ENCODE measurements around the gene WHRN.

Gene WHRN

DNA sequence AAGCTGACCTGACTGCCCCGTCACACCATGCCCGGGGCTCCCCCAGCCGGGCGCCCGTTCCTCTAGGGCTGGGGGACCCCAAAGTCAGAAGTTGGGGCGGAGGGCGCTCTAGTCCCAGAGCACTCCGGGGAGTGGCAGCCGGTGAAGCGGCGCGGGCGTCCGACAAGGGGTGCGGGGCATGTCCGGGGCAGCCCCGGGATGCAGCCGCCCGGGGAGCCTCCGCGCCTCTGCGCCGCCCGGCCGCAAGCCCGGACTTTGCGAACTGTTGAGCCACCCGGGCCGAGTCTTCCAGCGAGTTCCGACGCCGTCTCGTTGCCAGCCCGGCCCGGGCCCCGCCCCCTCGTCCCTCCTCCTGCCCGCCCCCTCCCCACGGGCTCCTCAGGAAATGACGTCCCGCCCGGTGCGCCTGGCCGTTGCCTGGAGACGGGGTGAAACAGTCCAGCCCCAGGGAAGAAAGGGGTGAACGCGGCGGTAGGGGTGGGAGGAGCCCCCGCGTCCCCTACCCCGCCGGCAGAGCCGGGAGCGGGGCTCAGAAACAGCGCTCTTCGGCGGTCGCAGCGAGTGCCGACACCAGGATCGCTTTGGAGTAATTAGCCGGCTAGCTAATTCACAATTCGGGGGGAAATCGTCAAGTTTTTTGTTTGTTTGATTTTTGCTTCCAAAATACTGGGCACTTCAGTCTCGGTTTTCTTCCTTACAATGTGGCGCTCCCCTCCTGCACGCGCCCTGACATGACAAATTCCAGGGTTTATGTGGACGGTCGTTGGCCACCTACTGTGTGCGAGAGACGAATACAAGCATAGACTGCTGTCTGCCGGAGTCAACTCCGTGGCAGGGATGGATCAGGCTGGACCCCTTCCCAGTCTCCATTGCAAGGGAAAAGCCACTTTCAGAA, at the start of gene WHRN:
WHRN (minus strand) TSS at position 287 of the 895 bp plus-strand sequence. CDS start 672 bp downstream, outside the sequence.
- peak; percentile 68 for DNase-seq

- DNase-seq = no peak
Measured at GRCh38 chr9:114553202-114553601, 47.9 kb upstream of the WHRN start.

DNA sequence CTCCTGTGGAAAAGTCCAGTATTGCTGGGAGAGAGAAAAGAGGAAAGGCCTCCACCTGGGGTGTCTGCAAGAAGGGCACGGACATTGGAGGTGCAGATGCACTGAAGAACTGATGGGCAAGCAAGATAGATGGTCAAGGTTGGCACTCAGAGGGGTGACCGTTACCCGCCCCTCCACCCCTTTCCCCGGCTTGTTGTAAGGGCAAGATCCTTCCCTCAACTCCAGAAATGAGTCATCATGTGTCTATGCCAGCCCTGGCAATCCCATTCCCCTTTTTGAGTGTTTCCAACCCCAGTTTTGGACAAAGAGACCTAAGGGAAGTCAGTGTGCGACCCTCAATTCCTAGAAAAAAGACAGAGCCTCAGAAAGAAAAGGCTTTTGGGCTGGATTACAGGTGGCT, 47.4 kb upstream of the WHRN start:
- no peak for DNase-seq

DNA sequence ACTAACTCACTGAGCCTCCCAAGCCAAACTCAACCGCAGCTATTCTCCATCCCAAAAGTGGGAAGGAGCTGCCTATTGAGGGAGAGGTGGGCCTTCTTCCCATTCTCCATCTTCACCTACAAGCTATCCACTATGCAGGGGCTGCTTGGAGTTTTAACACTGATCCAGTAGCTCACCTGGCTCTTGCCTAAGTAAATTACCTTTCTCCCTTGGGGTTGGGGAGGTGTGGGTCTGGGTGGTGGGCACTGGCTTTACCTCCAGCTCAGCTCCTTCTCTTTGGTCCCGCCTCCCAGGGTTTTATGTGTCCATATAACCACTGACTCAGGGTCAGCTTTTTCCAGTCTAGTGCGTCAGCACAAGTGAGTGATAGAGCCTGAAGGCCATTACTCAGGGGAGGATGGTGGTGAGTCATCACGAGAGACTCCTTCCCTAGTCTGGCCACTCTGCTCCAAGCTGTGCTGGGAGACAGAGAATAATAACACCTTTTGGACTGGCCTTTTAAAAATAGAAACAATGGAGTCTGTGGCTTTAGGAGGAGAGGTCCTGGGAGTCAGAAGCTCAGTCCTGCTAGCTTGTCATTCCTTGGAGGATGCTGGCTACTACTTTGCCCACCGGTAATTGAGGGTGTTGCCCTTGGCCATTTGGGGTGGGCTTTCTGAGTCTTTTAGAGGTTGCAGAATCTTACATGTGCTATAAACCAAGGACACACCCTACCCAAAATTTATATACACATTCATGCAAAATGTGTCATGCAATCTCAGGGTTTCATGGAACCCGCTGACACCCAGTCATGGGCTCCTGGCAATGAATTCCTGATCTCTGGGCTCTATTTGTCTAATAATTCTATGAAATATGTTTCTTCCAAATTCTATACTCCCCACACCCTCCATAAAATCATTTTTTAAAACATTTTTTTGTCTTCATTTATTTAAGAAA, 46.7 kb upstream of the WHRN start:
- no peak for DNase-seq

- no peak for DNase-seq
Measured at GRCh38 chr9:114549697-114550330, 44.5 kb upstream of the WHRN start.

- DNase-seq = no peak
Measured at GRCh38 chr9:114546851-114547250, 41.6 kb upstream of the WHRN start.

- DNase-seq = no peak
Measured at GRCh38 chr9:114545055-114545454, 39.8 kb upstream of the WHRN start.

GRCh38 chr9:114539701-114540380, 34.6 kb upstream of the WHRN start:
- no peak for DNase-seq

GRCh38 chr9:114538241-114538640, 33.0 kb upstream of the WHRN start:
- peak; percentile 54 for DNase-seq

DNA sequence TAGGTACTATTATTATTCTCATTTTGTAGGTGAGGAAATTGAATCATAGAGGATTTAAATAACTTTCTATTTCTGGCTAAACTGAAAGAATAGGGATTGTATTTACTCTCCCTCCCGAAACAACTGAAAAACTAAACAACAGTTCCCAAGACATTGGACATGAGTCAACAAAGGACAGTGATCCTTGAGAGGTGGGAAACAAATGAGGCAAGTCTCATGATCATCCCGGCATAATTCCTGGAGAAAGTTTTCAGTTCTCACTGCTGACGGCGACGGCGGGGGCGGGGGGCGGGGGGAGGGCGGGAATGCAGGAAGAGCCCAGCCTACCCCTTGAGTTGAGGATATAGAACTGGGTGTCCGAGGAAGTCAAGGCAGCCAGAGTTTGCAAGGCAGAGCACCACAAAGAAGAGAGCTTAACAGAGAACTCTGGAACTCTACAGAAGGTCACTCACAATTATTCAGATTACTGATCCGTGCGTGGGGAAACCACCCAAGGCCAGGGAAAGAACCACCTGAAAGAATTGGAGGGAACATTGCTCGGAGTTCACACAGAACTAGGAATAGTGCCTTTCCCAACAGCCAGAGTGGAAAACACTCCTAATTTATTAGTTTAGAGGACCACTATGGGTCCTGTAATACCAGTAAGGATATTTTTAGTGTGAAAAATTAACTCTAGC, 27.4 kb upstream of the WHRN start:
- no peak for DNase-seq

DNA sequence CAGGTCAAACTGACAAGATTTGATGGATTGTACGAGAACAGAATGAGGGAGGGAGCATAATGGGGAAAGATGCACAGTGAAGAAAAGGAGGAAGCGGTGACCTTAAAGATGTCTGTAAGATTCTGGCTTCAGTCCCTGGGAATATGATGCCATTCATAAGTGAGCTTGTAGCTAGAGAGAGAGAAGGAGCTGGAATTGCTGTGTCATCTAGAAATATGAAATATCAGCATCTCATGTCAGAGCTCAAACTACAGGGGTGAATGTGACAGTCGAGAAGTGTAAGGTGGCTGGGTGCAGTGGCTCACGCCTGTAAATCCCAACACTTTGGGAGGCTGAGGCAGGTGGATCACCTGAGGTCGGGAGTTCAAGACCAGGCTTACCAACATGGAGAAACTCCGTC, 24.0 kb upstream of the WHRN start:
- no peak for DNase-seq

GRCh38 chr9:114526807-114527206, 21.5 kb upstream of the WHRN start:
- DNase-seq = no peak

- DNase-seq = no peak
Measured at GRCh38 chr9:114525513-114525912, 20.2 kb upstream of the WHRN start.

DNA sequence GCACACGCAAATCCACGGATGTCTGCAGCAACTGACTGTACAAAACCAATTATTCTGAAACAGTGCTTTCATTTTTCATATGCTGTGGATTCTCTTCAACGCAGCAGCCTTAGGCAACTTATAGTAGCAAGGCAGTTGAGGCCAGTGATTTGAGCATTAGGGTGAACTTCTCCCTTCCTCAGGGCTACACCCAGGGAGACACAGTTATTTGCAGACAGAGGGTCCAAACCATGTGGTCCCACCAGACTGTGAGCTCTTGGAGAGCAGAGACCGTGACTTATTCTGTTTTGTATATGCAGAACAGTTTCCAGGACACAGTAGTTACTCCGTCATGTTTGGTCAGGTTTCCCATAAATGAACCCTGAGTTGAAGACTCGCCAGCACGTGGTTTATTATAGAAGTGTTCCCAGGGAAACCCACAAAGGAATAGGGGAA, 19.0 kb upstream of the WHRN start:
- no peak for DNase-seq

DNA sequence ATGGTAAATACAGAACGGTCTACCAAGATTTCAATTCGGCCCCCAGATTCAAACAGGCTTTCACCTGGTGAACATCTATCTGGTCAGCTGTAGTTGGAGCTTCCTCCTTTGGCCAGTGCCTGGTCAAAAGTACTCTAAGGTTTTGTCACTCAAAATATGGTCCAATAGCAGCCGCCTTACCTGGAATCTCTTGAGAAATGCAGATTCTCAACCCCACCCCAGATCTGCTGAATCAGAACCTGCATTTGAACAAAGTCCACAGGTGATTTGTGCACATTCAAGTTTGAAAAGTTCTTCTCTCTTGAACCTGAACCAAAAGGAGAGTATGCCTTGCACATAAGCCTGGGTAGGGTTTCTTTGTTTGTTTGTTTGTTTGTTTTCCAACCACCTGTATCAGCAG, 17.6 kb upstream of the WHRN start:
- no peak for DNase-seq

DNA sequence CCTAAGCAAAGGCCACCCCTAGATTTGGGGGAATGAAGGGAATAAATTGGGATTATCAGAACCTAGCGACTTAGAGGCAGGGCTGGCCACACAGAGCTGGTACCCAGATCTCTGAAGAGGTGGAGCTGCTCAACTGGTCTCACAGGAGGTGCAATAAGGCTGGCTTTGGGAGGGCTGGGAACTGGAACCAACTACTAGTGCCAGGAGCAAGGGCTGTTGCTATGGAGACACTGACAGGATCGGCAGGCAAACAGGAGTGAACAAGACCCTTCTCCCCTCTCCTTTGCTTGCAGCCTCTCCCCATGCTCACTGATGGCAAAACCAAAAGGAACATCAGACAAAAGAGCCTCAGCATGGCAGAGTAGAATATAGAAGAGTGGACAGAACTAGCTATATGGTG, 17.0 kb upstream of the WHRN start:
- no peak for DNase-seq

- no peak for DNase-seq
Measured at GRCh38 chr9:114521846-114522245, 16.6 kb upstream of the WHRN start.

GRCh38 chr9:114518599-114519022, 13.3 kb upstream of the WHRN start:
- DNase-seq = no peak

GRCh38 chr9:114518120-114518519, 12.8 kb upstream of the WHRN start:
- no peak for DNase-seq

- no peak for DNase-seq
Measured at GRCh38 chr9:114516913-114517312, 11.6 kb upstream of the WHRN start.

DNA sequence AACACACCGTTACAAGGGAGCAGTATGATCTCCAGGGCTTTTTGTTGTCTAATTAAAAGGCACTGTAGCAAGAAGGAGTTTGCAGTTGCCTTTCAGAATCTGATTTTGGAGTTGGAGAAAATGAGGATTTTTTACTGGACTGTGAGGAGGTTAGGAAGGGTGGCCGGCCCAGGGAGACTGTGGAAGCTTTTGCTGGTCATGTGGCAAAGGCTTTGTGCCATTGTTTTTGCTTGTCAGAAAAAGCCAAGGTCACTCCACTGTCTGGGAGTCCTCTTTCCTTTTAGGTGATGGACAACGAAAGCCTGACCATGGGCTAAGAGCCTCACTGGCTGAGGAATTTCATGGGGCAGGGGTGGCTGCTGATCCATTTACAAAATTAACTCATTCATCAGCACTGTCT, 10.3 kb upstream of the WHRN start:
- no peak for DNase-seq

DNA sequence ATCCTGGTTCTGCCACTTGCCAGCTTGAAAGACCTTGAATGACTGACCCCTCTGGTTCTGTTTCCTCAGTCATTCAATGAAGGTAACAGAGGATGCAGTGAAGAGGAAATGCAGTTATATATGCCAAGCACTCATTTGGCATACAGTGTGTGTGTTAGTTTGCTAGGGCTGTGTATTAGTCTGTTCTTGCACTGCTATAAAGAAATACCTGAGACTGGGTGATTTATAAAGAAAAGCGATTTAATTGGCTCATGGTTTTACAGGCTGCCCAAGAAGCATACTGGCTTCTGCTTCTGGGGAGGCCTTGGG, 8.6 kb upstream of the WHRN start:
- DNase-seq = no peak
